ENCODE results near the gene RAB40AL. TPM values are rescaled to one million over a fixed set of nuclear protein-coding genes. Genes with fewer than 3 reads are reported as not detected.

Gene RAB40AL
- total and polyA plus RNA-seq, 3 donors from 2014 or later, result 3.8 to 4.3 TPM; not detected in 1

DNA sequence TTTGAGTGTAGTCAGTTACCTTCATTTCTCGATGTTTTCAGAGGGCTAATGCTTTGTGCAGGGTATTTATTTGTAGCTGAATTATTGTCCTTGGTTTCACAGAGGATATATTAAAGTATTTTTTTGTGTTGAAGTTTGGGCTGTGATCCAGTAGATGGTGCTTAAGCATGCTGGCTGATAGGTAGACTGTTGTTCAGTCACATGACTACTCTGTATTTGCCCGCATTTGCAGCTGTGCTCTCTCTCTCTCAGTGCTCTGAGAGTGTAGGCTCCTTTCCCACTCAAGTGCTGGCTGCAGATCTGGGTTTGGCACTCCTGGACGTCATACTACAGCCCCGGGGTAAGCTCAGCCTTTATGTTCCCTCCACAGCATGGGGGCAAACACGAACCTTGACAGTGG is 21.7 kb downstream of the RAB40AL start:
- no peak for DNase-seq

DNA sequence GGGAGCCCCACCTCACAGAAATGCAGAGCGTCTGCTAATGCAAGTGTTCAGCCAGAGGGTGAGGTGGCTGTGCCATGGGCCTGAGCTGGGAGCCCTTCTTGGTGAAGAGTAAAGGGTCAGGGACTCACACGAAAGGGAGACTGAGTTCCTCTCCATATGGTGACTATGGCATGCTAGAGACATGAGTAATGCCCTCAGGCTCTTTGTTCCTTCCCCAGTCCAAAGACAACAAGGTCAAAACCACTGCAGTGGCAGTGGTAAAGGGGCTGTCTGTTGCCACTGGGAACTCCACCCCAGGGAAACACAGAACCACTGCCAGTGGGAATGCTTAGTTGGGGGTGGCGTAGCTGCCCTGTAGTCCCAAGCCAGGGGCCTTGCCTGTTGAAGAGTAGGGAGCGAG is 22.4 kb downstream of the RAB40AL start:
- H3K27me3 ChIP-seq, result no peaks in the 10 kb centered on the region
- intact Hi-C loops (cut with DNase I; ENCODE audit: low total_unique reads), result no loop called here
- no peak overlapping the region for H3K4me3 ChIP-seq
- H3K4me1 ChIP-seq, result no peaks in the 10 kb centered on the region
- WGBS, 2 donors, result 83 to 100% methylated on average over 1 to 4 of the region's 4 CpGs
- H3K27ac ChIP-seq, result no peak overlapping the region
- no peak for DNase-seq
- no peak for TF ChIP-seq POLR2A (IDR thresholded peaks at IDR 0.05)
- TF ChIP-seq, protein P1, sequence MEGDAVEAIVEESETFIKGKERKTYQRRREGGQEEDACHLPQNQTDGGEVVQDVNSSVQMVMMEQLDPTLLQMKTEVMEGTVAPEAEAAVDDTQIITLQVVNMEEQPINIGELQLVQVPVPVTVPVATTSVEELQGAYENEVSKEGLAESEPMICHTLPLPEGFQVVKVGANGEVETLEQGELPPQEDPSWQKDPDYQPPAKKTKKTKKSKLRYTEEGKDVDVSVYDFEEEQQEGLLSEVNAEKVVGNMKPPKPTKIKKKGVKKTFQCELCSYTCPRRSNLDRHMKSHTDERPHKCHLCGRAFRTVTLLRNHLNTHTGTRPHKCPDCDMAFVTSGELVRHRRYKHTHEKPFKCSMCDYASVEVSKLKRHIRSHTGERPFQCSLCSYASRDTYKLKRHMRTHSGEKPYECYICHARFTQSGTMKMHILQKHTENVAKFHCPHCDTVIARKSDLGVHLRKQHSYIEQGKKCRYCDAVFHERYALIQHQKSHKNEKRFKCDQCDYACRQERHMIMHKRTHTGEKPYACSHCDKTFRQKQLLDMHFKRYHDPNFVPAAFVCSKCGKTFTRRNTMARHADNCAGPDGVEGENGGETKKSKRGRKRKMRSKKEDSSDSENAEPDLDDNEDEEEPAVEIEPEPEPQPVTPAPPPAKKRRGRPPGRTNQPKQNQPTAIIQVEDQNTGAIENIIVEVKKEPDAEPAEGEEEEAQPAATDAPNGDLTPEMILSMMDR (IDR thresholded peaks at IDR 0.05), result no peak
- H3K36me3 ChIP-seq (ENCODE audit: low read depth, missing control alignments), result no peaks in the 10 kb centered on the region
- no peaks in the 10 kb centered on the region for H3K9me3 ChIP-seq

More for the DNA sequence above, 21.7 kb downstream of the RAB40AL start:
- H3K9me3 ChIP-seq, result no peaks in the 10 kb centered on the region
- 86 to 89% methylated on average over 1 to 5 of the region's 5 CpGs for WGBS, 2 donors
- no peak overlapping the region for H3K4me3 ChIP-seq
- no peaks in the 10 kb centered on the region for H3K36me3 ChIP-seq (ENCODE audit: low read depth, missing control alignments)
- TF ChIP-seq POLR2A (IDR thresholded peaks at IDR 0.05), result no peak
- TF ChIP-seq, protein P1 (IDR thresholded peaks at IDR 0.05), result no peak
- H3K4me1 ChIP-seq, result no peaks in the 10 kb centered on the region
- intact Hi-C loops (cut with DNase I; ENCODE audit: low total_unique reads), result no loop called here
- H3K27me3 ChIP-seq, result no peaks in the 10 kb centered on the region
- H3K27ac ChIP-seq, result no peak overlapping the region

DNA sequence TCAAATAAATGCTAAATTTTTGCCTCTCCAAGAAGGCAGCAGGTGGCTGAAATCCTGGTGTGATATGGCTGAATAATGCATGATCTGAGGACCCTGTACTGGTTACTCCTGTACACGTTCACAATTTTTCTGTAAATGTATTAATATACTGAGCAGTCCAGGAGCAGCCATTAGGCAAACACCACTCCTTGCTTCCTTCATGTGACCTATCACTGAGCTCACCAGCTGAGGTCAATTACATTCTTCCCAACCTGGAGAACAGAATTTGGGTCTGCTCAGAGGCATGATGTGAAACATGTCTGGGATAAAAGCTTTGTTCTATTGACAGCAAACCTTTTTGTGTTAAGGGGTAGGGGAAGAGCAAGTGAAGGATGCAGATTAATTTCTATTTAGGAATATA is 26.9 kb downstream of the RAB40AL start:
- Histone ChIP-seq H3K4me3 (no peak overlapping the region), H3K9me3 (no peaks in the 10 kb centered on the region), H3K27me3 (no peaks in the 10 kb centered on the region), H3K4me1 (no peaks in the 10 kb centered on the region), H3K27ac (no peak overlapping the region), H3K36me3 (ENCODE audit: low read depth, missing control alignments) (no peaks in the 10 kb centered on the region)
- TF ChIP-seq POLR2A (IDR thresholded peaks at IDR 0.05), result no peak
- TF ChIP-seq, protein P1 (IDR thresholded peaks at IDR 0.05), result no peak
- intact Hi-C loops (cut with DNase I; ENCODE audit: low total_unique reads), result no loop called here
- DNase-seq, result no peak
- 90 to 100% methylated on average over 1 of the region's 1 CpG for WGBS, 2 donors

DNA sequence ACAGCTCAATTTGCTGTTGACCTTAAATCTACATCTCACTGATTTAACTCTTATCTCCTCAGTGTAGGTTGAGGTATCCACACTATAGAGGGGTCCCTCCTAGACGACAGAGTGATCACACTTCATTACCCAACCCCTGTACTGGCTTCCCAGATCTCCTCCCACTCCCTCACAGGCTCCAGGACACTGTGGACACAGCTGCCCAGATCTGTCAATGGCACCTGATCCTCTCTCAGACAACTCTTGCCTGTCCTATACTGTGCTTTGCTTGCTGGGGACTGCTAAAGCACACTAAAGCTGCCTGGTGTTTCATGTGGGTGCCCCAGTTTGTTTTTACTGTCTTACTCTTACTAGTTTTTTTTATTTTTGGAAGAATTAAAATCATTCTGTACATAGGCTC is 27.9 kb downstream of the RAB40AL start:
- Histone ChIP-seq H3K4me1 (no peaks in the 10 kb centered on the region), H3K4me3 (no peak overlapping the region), H3K9me3 (no peaks in the 10 kb centered on the region), H3K27me3 (no peaks in the 10 kb centered on the region), H3K27ac (no peak overlapping the region), H3K36me3 (ENCODE audit: low read depth, missing control alignments) (no peaks in the 10 kb centered on the region)
- TF ChIP-seq, protein P1 (IDR thresholded peaks at IDR 0.05), result no peak
- TF ChIP-seq POLR2A (IDR thresholded peaks at IDR 0.05), result no peak
- WGBS, 2 donors, result 7 to 56% methylated on average over 1 of the region's 1 CpG
- no peak for DNase-seq
- intact Hi-C loops (cut with DNase I; ENCODE audit: low total_unique reads), result no loop called here

DNA sequence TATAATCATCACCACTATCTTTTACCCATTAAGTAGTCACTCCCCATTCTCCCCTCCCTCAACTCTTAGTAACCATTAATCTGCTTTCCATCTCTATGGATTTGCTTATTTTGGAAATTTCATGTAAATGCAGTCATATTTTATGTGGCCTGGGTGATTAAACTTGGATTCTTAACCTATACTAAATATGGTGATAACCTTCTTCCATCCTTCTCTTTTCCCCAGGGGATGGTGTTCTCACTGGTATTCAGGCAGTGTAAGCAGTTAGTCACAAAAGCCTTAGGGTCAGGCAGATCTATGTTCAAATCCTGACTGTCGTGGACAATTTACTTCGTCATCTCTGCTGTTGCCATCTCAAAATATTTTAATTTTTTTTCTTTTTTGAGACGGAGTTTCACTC is 29.6 kb downstream of the RAB40AL start:
- WGBS, 2 donors, result 90 to 96% methylated on average over 2 to 3 of the region's 3 CpGs
- intact Hi-C loops (cut with DNase I; ENCODE audit: low total_unique reads), result no loop called here
- H3K36me3 ChIP-seq (ENCODE audit: low read depth, missing control alignments), result no peaks in the 10 kb centered on the region

More for the DNA sequence above, 29.6 kb downstream of the RAB40AL start:
- no peak for TF ChIP-seq POLR2A (IDR thresholded peaks at IDR 0.05)
- DNase-seq, result no peak
- Histone ChIP-seq H3K4me1 (no peaks in the 10 kb centered on the region), H3K4me3 (no peak overlapping the region), H3K9me3 (no peaks in the 10 kb centered on the region), H3K27me3 (no peaks in the 10 kb centered on the region), H3K27ac (no peak overlapping the region)

All from testis (tissue), 3 donors.